Neuronal stem cell (in vitro differentiated cells): Measurements from ENCODE around the gene THBS3.

Experiments
- DNase-seq: peaks from one replicate; pipeline ENCODE4 v3.0.0-alpha.2; 2013; ENCODE audit warnings: low spot score
- H2AFZ ChIP-seq: one replicate; pipeline ENCODE4 v1.6.1; 2013; ENCODE audit warnings: mild to moderate bottlenecking, low read length, inconsistent platforms
- H2AK5ac ChIP-seq: 2 replicates; pipeline ENCODE4 v1.6.1; 2013; ENCODE audit warnings: low read depth, mild to moderate bottlenecking, inconsistent platforms, low read length, moderate library complexity, mixed read lengths
- H2BK120ac ChIP-seq: 2 replicates; pipeline ENCODE4 v1.6.1; 2013; ENCODE audit warnings: low read depth, mild to moderate bottlenecking, inconsistent platforms, low read length, moderate library complexity, mixed read lengths
- H2BK12ac ChIP-seq: one replicate; pipeline ENCODE4 v1.6.1; 2013; ENCODE audit warnings: low read length, inconsistent platforms
- H2BK15ac ChIP-seq: 2 replicates; pipeline ENCODE4 v1.6.1; 2013; ENCODE audit warnings: mild to moderate bottlenecking, low read length, inconsistent platforms, mixed read lengths
- H2BK5ac ChIP-seq: one replicate; pipeline ENCODE4 v1.6.1; 2013; ENCODE audit warnings: inconsistent platforms, mild to moderate bottlenecking, low read length, moderate library complexity
- H3K14ac ChIP-seq: one replicate; pipeline ENCODE4 v1.6.1; 2013; ENCODE audit warnings: low read length, inconsistent platforms
- H3K18ac ChIP-seq: 2 replicates; pipeline ENCODE4 v1.6.1; 2013; ENCODE audit warnings: low read length, inconsistent platforms
- H3K23ac ChIP-seq: 2 replicates; pipeline ENCODE4 v1.6.1; 2013; ENCODE audit warnings: low read depth, mild to moderate bottlenecking, mixed read lengths, low read length, inconsistent platforms; ENCODE audit not compliant: poor library complexity
- H3K27ac ChIP-seq: replicated peaks from 3 replicates; pipeline ENCODE4 v1.5.1; 2013; ENCODE audit warnings: low read length, inconsistent platforms
- H3K27me3 ChIP-seq, 3 experiments: 2 replicates each; pipeline ENCODE4 v1.6.1; 2013; ENCODE audit warnings: low read length in 3 of 3, mild to moderate bottlenecking in 2 of 3, inconsistent platforms in 1 of 3, low read depth in 1 of 3, mixed read lengths in 1 of 3, moderate library complexity in 1 of 3; ENCODE audit not compliant: control insufficient read depth in 3 of 3, insufficient read depth in 3 of 3
- H3K36me3 ChIP-seq, 2 donors: replicated peaks in 1 of 2; 2 replicates each; pipeline ENCODE4 v1.6.1; 2013; ENCODE audit warnings: low read length in 2 of 2; ENCODE audit not compliant: control insufficient read depth in 2 of 2, insufficient read depth in 2 of 2
- H3K4ac ChIP-seq: 2 replicates; pipeline ENCODE4 v1.6.1; 2013; ENCODE audit warnings: inconsistent platforms, mild to moderate bottlenecking, low read length, moderate library complexity
- H3K4me1 ChIP-seq, 2 donors: 1 replicate in 1 of 2; 2 replicates in 1 of 2; pipeline ENCODE4 v1.6.1; 2013; ENCODE audit warnings: low read length in 2 of 2, low read depth in 1 of 2; ENCODE audit not compliant: control insufficient read depth in 2 of 2, insufficient read depth in 1 of 2
- H3K4me2 ChIP-seq: one replicate; pipeline ENCODE4 v1.6.1; 2013; ENCODE audit warnings: mild to moderate bottlenecking, low read length, inconsistent platforms; ENCODE audit not compliant: insufficient read depth, poor library complexity, severe bottlenecking
- H3K4me3 ChIP-seq, 2 donors: 2 replicates each; pipeline ENCODE4 v1.5.1; 2013; ENCODE audit warnings: low read length in 2 of 2, mild to moderate bottlenecking in 2 of 2, inconsistent platforms in 1 of 2, moderate library complexity in 1 of 2
- H3K79me1 ChIP-seq: one replicate; pipeline ENCODE4 v1.6.1; 2013; ENCODE audit warnings: low read depth, mild to moderate bottlenecking, inconsistent platforms, low read length, moderate library complexity
- H3K9ac ChIP-seq: one replicate; pipeline ENCODE4 v1.6.1; 2013; ENCODE audit warnings: mild to moderate bottlenecking, low read depth, low read length, inconsistent platforms; ENCODE audit not compliant: poor library complexity
- H3K9me3 ChIP-seq, 2 donors: replicated peaks in 1 of 2; 2 replicates each; pipeline versions ENCODE3 to v1.6.1; 2013; ENCODE audit warnings: low read length in 2 of 2, mild to moderate bottlenecking in 2 of 2, inconsistent platforms in 1 of 2, low read depth in 1 of 2, mixed read lengths in 1 of 2, moderate library complexity in 1 of 2; ENCODE audit not compliant: control insufficient read depth in 2 of 2, insufficient read depth in 1 of 2
- H4K8ac ChIP-seq: one replicate; pipeline ENCODE4 v1.6.1; 2013; ENCODE audit warnings: low read depth, mild to moderate bottlenecking, inconsistent platforms, low read length, moderate library complexity
- H4K91ac ChIP-seq: one replicate; pipeline ENCODE4 v1.6.1; 2013; ENCODE audit warnings: low read length, low read depth, mild to moderate bottlenecking, inconsistent platforms; ENCODE audit not compliant: poor library complexity
- WGBS, 2 donors: extraction: QIAGEN DNeasy Blood & Tissue Kit; methylation state at CpG; one replicate each; pipeline ENCODE4 v1.1.7; 2013; ENCODE audit warnings: missing lambda C conversion rate in 2 of 2, mixed read lengths in 1 of 2; ENCODE audit not compliant: insufficient read length in 2 of 2, insufficient replicate concordance in 1 of 2; ENCODE audit errors: extremely low coverage in 2 of 2; 5-methylcytosine and 5-hydroxymethylcytosine counted together

THBS3 gene

DNA sequence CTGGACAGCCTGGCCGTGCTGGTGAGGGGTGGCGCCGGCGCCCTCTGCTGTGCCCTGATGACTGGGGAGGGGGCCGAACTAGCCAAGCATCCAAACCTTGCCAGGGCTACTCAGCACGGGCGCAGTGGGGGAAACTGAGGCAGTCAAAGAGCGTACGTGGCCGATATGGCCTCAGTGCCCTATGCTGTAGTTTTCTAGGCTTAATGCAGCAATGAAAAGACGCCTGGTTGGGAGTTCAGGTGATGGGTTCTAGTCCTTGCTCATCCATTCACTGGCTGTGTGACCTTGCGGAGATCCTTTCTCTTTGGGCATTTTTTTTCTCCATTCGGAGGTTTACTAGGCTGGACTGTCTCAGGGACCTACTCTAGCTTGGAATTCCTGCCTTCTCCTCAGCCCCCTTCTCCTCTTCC lies 1.6 kb upstream of the THBS3 start:
- Histone ChIP-seq H3K9me3 (no peaks in the 10 kb centered on the region), H4K8ac (no peak overlapping the region), H3K4me1 (peaks cover 13 to 15% of the 10 kb centered on the region in 2 donors), H3K18ac (peak overlapping the region; percentile 89), H3K27ac (peak overlapping the region; percentile 96), H2BK15ac (no peak overlapping the region), H4K91ac (no peak overlapping the region), H2BK12ac (no peak overlapping the region), H3K4ac (no peak overlapping the region), H3K4me2 (peak overlapping the region; percentile 85), H3K23ac (peak overlapping the region; percentile 47), H3K27me3 (no peaks in the 10 kb centered on the region), H3K36me3 (peaks cover 1 to 32% of the 10 kb centered on the region in 2 donors), H2AK5ac (no peak overlapping the region), H2AFZ (peak overlapping the region; percentile 77), H2BK120ac (no peak overlapping the region), H2BK5ac (peak overlapping the region; percentile 98), H3K79me1 (peaks cover 6% of the 10 kb centered on the region), H3K14ac (no peak overlapping the region), H3K4me3 (peak overlapping the region; percentile 82 to 86), H3K9ac (peak overlapping the region; percentile 89)
- no CpG with 5 or more reads among the region's 13 CpGs for WGBS, 2 donors
- DNase-seq: no peak

- peak within 1 kb of the TSS; percentile 98 for H2AK5ac ChIP-seq
- H3K9ac ChIP-seq: peak within 1 kb of the TSS; percentile 97
- peak within 1 kb of the TSS; percentile 95 for H3K4me2 ChIP-seq
- H3K4me3 ChIP-seq: peak within 1 kb of the TSS; percentile 82 to 86
- H3K18ac ChIP-seq: peak within 1 kb of the TSS; percentile 100
- H3K4me1 ChIP-seq: peaks cover 13 to 15% of the 10 kb centered on the region in 2 donors
- peak within 1 kb of the TSS; percentile 99 for H4K8ac ChIP-seq
- H2BK12ac ChIP-seq: peak within 1 kb of the TSS; percentile 18
- peak; percentile 91 for DNase-seq
- H2BK15ac ChIP-seq: peak within 1 kb of the TSS; percentile 100
- peak within 1 kb of the TSS; percentile 86 for H3K4ac ChIP-seq
- peak within 1 kb of the TSS; percentile 77 for H2AFZ ChIP-seq
- no peaks in the 10 kb centered on the region for H3K27me3 ChIP-seq
- no CpG with 5 or more reads among the region's 64 CpGs for WGBS, 2 donors
- peaks cover 1 to 37% of the 10 kb centered on the region in 2 donors for H3K36me3 ChIP-seq
- H3K23ac ChIP-seq: peak within 1 kb of the TSS; percentile 95
- H3K27ac ChIP-seq: peak within 1 kb of the TSS; percentile 99
- peak within 1 kb of the TSS; percentile 89 for H4K91ac ChIP-seq
- peak within 1 kb of the TSS; percentile 98 for H2BK120ac ChIP-seq
- H3K9me3 ChIP-seq: no peaks in the 10 kb centered on the region
- peak within 1 kb of the TSS; percentile 98 for H2BK5ac ChIP-seq
- no peak within 1 kb of the TSS for H3K14ac ChIP-seq
- peaks cover 6% of the 10 kb centered on the region for H3K79me1 ChIP-seq
Observed at GRCh38 chr1:155208541-155209311, 1.0 kb upstream of the THBS3 start, which contains the start of gene MTX1. MTX1 (plus strand) TSS chr1:155208695; CDS start chr1:155208805, 110 bp downstream.

GRCh38 chr1:155206891-155207805 lies 549 bp downstream of the THBS3 start:
- H3K23ac ChIP-seq: peak overlapping the region; percentile 95
- peak overlapping the region; percentile 86 for H3K4ac ChIP-seq
- H3K79me1 ChIP-seq: peaks cover 6% of the 10 kb centered on the region
- no peak overlapping the region for H2AFZ ChIP-seq
- H3K27me3 ChIP-seq: no peaks in the 10 kb centered on the region
- WGBS, 2 donors: no CpG with 5 or more reads among the region's 13 CpGs
- peak; percentile 70 for DNase-seq
- H4K8ac ChIP-seq: peak overlapping the region; percentile 99
- peaks cover 16 to 51% of the 10 kb centered on the region in 2 donors for H3K36me3 ChIP-seq
- H2AK5ac ChIP-seq: peak overlapping the region; percentile 98
- peak overlapping the region; percentile 86 for H3K14ac ChIP-seq
- H3K4me1 ChIP-seq: peaks cover 13 to 15% of the 10 kb centered on the region in 2 donors
- peak overlapping the region; percentile 83 for H3K27ac ChIP-seq
- H3K9me3 ChIP-seq: no peaks in the 10 kb centered on the region
- peak overlapping the region; percentile 95 for H3K4me2 ChIP-seq
- peak overlapping the region; percentile 97 for H3K18ac ChIP-seq
- peak overlapping the region; percentile 99 for H2BK15ac ChIP-seq
- H3K4me3 ChIP-seq: peak overlapping the region; percentile 76 to 82
- H4K91ac ChIP-seq: peak overlapping the region; percentile 89
- peak overlapping the region; percentile 98 for H2BK5ac ChIP-seq
- no peak overlapping the region for H2BK12ac ChIP-seq
- peak overlapping the region; percentile 97 for H3K9ac ChIP-seq
- peak overlapping the region; percentile 89 for H2BK120ac ChIP-seq
